Breast epithelium (tissue), 3 donors: ENCODE measurements around the gene BPI.

Experiments used
- POLR2A ChIP-seq: fragments of 450-650 bp; IDR thresholded peaks from one replicate; pipeline ENCODE4 v1.6.1; 2016; ENCODE audit warnings: antibody characterized with exemption, mild to moderate bottlenecking, moderate library complexity
- TF ChIP-seq, protein P1 (sequence below), 3 donors: fragments of 450-650 bp; IDR thresholded peaks; one replicate each; pipeline ENCODE4 v1.5.1; 2016 to 2017; ENCODE audit warnings: antibody characterized with exemption in 3 of 3, mild to moderate bottlenecking in 3 of 3, moderate library complexity in 3 of 3

DNA sequence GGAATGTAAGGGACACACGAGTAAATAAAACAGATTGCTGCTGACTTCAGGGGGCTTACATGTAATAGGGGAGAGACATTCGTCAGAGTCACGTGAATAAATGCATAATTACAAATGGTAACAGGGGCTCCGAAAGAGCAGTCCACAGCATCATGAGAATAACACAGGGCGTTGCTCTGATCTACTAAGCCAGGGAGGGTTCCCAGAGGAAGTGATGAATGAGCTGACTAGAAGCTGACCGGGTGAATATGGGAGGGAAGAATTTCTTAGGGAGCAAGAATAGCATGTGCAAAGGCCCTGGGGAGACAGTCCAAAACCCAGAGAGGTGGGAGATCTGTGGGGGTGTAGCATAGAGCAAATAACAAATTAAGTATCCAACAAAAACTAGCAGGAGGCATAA is 2.4 kb downstream of the BPI start:
- TF ChIP-seq, protein P1, sequence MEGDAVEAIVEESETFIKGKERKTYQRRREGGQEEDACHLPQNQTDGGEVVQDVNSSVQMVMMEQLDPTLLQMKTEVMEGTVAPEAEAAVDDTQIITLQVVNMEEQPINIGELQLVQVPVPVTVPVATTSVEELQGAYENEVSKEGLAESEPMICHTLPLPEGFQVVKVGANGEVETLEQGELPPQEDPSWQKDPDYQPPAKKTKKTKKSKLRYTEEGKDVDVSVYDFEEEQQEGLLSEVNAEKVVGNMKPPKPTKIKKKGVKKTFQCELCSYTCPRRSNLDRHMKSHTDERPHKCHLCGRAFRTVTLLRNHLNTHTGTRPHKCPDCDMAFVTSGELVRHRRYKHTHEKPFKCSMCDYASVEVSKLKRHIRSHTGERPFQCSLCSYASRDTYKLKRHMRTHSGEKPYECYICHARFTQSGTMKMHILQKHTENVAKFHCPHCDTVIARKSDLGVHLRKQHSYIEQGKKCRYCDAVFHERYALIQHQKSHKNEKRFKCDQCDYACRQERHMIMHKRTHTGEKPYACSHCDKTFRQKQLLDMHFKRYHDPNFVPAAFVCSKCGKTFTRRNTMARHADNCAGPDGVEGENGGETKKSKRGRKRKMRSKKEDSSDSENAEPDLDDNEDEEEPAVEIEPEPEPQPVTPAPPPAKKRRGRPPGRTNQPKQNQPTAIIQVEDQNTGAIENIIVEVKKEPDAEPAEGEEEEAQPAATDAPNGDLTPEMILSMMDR (IDR thresholded peaks at IDR 0.05) = no peak
- TF ChIP-seq POLR2A = no peak
